A673 (cell line): ENCODE results near the gene SRPK3.

Experiments used
- CTCF ChIP-seq: fragments of 300-800, 200-600 bp; sonication (generic); conservative IDR thresholded peaks from 2 replicates; pipeline ENCODE4 v1.5.1; 2017; ENCODE audit warnings: low read depth, mild to moderate bottlenecking, antibody characterized with exemption, low read length, moderate library complexity, mixed read lengths
- EZH2 ChIP-seq: fragments of 200-600 bp; sonication (generic); IDR thresholded peaks from 2 replicates; pipeline ENCODE4 v1.6.1; 2017; ENCODE audit warnings: borderline replicate concordance, low read depth, mild to moderate bottlenecking, mixed read lengths, antibody characterized with exemption, low read length; ENCODE audit not compliant: poor library complexity, severe bottlenecking

- no peak for TF ChIP-seq CTCF
- TF ChIP-seq EZH2: no peak
Observed at GRCh38 chrX:153794897-153795816, 14.3 kb downstream of the SRPK3 start.
